ENCODE data around the gene CEP170B. TPM values are rescaled to one million over a fixed set of nuclear protein-coding genes. Genes with fewer than 3 reads are reported as not detected.

Gene CEP170B
- total and polyA plus RNA-seq, 2 of the 13 experiments (the other 11 are each of a cell fraction or from before 2014, with no cell fraction given): 4.3 to 8.8 TPM

GRCh38 chr14:104820669-104821228 lies 44.3 kb upstream of the CEP170B start (continued):
- TF ChIP-seq SIX1 (CRISPR knock-in tag; IDR thresholded peaks at IDR 0.05; ENCODE audit: borderline replicate concordance): no peak
- no peak for TF ChIP-seq ZBTB7B (CRISPR knock-in tag; IDR thresholded peaks at IDR 0.05)
- TF ChIP-seq ZNF883 (CRISPR knock-in tag; IDR thresholded peaks at IDR 0.05; ENCODE audit: not compliant biosample characterization): no peak
- no peak for TF ChIP-seq SRSF4 (IDR thresholded peaks at IDR 0.05; ENCODE audit: low read depth, low read length, poor library complexity, severe bottlenecking)
- no peak for TF ChIP-seq AHR (CRISPR knock-in tag; IDR thresholded peaks at IDR 0.05)
- TF ChIP-seq ZNF670 (CRISPR knock-in tag; IDR thresholded peaks at IDR 0.05; ENCODE audit: borderline replicate concordance): no peak
- TF ChIP-seq ZBTB26 (CRISPR knock-in tag; IDR thresholded peaks at IDR 0.05; ENCODE audit: borderline replicate concordance): peak; percentile 5; the same call in 1 of the 2 replicates
- no peak for TF ChIP-seq ZBTB4 (CRISPR knock-in tag; IDR thresholded peaks at IDR 0.05; ENCODE audit: borderline replicate concordance)
- TF ChIP-seq KIAA2018 (CRISPR knock-in tag; IDR thresholded peaks at IDR 0.05; ENCODE audit: borderline replicate concordance): no peak
- TF ChIP-seq ZNF276 (CRISPR knock-in tag; IDR thresholded peaks at IDR 0.05; ENCODE audit: low read depth): no peak
- no peak for TF ChIP-seq TRIM24 (CRISPR knock-in tag; IDR thresholded peaks at IDR 0.05)
- peak; percentile 82; the same call in 1 of the 2 replicates for TF ChIP-seq SMAD1 (CRISPR knock-in tag; IDR thresholded peaks at IDR 0.05; ENCODE audit: borderline replicate concordance, low read depth)
- TF ChIP-seq MTA3 (CRISPR knock-in tag; IDR thresholded peaks at IDR 0.05): no peak
- TF ChIP-seq ZNF558 (CRISPR knock-in tag; IDR thresholded peaks at IDR 0.05; ENCODE audit: borderline replicate concordance): no peak
